GM19035 (cell line): ENCODE results near the gene MALT1.
"Not testable (repeated sequence)": the region's sequence is repeated elsewhere in the genome, so short reads cannot be mapped to it uniquely, and the experiment has no call there.

Experiments
- ATAC-seq: cut with Tn5 transposase; IDR thresholded peaks from one replicate; pipeline ENCODE4 v1.9.1; 2021; ENCODE audit not compliant: unreplicated experiment

MALT1 gene, protein sequence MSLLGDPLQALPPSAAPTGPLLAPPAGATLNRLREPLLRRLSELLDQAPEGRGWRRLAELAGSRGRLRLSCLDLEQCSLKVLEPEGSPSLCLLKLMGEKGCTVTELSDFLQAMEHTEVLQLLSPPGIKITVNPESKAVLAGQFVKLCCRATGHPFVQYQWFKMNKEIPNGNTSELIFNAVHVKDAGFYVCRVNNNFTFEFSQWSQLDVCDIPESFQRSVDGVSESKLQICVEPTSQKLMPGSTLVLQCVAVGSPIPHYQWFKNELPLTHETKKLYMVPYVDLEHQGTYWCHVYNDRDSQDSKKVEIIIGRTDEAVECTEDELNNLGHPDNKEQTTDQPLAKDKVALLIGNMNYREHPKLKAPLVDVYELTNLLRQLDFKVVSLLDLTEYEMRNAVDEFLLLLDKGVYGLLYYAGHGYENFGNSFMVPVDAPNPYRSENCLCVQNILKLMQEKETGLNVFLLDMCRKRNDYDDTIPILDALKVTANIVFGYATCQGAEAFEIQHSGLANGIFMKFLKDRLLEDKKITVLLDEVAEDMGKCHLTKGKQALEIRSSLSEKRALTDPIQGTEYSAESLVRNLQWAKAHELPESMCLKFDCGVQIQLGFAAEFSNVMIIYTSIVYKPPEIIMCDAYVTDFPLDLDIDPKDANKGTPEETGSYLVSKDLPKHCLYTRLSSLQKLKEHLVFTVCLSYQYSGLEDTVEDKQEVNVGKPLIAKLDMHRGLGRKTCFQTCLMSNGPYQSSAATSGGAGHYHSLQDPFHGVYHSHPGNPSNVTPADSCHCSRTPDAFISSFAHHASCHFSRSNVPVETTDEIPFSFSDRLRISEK

DNA sequence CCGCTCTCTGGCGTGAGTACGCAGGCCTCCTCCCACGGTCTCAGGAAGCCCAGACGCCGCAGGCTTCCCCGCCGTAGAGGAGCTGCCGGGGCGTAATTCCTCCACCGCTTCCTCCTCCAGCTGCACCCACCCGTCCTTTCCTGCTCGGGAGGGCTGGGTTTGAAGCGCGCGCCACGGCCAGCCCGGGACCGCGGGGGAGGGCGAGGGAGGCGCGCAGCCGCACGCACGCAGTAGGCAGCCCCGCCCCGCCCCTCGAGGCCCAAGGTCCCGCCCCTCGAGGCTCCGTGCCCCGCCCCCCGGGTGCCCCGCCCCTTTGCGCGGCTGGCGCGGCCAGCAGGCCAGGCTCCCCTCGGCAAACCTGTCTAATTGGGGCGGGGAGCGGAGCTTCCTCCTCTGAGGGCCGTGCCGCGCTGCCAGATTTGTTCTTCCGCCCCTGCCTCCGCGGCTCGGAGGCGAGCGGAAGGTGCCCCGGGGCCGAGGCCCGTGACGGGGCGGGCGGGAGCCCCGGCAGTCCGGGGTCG is at the start of gene MALT1:
Gene MALT1, plus strand, starts transcription at position 355 of the 521 bp plus-strand sequence. CDS start 179 bp downstream, outside the sequence.
- peak; percentile 75 for ATAC-seq

DNA sequence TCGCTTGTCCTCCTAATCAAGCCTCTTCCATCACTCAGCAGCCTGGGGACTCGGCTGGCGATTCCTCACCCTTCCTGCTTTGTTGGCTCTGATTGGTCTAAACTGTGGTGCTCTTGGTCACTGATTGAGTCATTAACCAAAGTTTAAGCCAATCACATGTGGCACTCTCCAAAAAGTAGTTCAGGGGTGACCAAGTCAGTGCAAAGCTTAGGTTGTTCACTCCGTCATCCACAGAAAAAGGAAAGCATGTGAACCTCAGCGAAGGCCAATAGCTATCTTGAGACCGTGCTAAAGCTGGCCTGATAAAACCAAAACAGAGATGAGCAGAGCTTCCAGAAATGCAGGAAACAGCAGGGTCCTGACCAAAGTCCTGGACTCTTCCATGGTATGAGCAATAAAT is 47.3 kb upstream of the MALT1 start:
- ATAC-seq = no peak

DNA sequence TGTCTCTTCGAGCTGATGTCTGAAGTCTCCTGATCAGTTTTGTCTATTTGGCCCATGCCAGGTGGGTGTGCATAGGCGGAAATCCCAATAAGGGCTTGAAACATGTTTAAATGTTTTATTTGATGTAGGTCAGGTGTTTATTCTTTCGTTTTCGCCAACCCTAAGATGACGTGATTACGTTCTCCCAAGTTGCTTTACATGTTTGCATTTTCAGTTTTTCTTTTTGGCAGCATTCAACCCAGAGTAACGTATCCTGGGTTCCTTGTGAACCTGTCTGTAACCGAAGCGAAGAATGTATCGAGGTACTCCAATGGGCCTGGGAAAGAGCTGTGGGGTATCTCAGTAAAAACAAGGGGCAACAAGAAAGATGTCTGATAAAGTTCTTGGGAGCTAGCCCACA is 45.4 kb upstream of the MALT1 start:
- ATAC-seq = no peak

DNA sequence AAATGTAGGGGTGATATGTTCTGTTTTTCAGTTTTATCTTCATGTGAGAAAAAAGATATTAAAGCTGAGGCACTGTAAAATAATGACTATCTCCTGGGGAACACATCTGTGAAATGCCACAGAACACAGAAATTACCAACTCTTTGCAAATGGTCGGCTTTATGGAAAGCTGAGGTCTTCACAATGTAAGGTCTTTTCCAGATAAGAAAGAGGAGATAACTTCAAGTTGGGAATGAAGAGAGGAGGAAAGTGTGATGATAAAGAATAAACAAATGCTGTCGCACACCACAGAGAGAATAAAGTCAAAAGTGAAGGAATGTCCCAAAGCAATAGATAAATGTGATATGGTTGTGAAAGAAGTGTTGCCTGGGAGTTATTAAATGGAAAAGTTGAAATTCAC is 41.2 kb upstream of the MALT1 start:
- no peak for ATAC-seq

DNA sequence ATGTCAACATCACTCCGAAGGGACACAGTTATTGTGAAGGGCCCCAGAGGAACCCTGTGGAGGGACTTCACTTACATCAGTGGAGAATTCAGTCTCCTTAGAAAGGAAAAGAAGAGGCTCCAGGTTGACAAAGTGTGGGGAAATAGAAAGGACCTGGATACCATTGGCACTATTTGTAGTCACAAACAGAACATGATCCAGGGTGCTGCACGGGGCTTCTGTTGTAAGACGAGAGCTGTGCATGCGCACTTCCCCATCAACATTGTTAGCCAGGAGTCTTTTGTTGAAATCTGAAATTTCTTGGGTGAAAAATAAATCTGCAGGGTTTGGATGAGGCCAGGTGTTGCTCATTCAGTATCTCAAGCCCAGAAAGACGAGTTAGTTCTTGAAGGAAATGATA is 40.0 kb upstream of the MALT1 start:
- no peak for ATAC-seq

DNA sequence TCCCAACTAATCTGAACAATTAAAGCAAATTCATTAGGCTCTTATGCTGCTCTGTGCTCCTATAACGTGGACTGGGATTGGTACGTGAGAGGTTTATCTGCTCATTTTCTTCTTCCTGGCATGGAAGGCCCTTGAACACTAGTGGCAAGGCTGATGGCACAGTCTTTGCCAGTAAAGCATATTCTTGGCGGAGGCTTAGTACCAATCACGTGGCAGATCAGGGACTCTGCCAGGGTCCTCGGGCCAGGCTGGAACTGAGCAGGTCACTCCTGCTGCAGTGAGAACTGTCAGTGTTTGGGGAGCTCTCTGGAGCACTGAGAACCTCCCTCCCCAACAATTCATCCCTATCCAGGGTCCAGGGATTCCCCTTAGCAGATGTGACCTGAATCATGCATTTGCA is 38.7 kb upstream of the MALT1 start:
- ATAC-seq = no peak

DNA sequence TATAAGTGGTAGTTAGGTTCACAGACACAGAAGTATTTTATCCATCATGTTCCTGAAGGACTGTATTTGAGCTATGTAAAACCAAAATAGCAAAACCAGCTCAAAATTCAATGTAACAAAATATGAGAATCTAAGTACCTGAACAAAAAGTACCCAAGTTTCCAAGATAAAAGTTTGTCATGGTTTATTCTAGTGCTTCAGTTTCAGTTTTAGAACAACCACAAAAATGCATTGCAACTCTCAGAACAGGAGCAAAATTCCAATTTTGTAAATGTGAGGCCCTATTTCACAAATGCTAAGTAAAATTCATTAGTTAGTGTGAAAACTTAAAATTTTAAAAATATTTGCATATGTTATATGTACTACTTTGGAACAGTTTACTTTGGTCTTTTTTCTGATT is 37.4 kb upstream of the MALT1 start:
- ATAC-seq = no peak

DNA sequence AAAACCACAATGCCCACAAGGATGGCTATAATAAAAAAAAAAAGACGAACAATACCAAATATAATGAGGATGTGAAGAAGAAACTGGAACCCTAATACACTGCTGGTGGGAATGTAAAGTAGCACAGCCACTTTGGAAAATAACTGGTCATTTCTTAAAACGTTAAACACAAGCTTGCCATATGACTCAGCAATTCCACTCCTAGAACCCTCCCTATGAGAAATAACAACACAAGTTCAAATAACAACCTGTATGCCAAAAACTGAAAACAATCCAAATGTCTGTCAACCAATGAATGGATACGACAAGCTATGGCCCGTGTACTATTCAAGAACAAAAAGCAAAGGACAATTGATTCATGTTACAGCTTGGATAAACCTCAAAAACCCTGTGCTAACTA is 35.4 kb upstream of the MALT1 start:
- ATAC-seq = no peak

DNA sequence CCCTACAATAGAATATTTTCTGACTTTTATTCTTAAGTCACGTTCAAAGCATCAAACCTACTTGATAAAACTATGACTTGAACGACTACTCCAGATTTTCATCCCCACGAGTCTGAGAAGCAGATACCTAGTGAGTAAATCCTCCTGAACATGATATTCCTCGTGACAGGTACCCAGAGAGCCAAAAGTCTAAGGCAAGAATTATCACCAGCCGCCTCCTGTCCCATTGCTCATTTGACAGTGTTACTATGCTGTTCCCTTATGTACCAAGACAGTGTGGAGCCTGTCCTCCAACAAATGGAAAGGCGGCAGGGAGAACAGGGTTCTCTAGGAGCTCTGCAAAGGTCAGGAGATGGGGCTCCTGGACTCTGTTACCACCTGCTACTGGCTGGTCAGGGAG is 34.1 kb upstream of the MALT1 start:
- ATAC-seq = no peak

DNA sequence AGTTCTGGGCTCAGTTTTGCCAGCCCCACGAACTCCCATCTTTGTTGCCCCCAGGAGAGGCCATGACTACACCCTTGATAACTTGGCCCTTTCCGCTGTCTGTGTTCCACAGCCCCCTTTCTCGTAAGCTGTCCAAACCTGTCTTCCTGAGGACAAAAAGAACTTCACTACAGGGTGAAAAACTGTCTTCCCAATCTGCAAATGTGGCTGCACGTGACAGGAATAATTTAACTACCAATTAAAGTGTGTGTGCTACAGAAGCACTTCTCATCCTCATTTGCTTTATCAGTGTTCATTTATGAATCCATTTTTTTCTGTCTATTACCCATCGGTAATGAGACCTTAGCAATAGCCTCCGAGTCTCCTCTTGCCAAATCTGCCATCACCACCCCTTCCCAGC is 33.3 kb upstream of the MALT1 start:
- ATAC-seq = no peak

DNA sequence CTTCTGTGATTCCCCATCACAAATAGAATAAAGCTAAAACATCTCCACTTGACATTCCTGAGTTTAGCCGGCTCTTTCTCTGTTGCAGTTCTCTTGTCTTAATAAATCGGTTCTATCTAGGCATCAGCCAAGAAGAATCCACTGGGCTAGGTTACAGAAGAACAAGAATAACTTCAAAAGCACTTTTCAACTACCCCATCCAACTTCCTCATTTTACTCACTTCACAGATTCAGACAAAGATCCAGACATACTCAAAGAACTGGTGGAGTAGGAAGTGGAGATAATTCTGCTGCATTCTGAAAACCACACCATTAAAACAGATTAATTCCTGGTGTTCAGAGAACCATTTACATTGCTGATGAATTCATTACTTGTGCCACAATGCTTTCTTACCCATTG is 32.8 kb upstream of the MALT1 start:
- ATAC-seq = no peak

DNA sequence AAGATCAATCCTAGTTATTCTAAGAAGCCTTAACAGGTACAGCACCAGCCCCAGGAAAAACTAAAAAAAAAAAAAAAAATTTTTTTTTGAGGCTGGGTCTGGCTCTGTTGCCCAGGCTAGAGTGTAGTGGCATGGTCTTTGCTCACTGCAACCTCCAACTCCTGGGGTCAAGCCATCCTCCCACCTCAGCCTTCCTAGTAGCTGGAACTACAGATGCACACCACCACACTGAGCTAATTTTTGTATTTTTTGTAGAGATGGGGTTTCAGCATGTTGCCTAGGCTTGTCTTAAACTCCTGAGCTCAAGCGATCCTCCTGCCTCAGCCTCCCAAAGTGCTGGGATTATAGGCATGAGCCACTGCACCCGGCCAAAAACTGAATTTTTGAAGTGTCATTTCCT is 32.0 kb upstream of the MALT1 start:
- ATAC-seq = no peak

DNA sequence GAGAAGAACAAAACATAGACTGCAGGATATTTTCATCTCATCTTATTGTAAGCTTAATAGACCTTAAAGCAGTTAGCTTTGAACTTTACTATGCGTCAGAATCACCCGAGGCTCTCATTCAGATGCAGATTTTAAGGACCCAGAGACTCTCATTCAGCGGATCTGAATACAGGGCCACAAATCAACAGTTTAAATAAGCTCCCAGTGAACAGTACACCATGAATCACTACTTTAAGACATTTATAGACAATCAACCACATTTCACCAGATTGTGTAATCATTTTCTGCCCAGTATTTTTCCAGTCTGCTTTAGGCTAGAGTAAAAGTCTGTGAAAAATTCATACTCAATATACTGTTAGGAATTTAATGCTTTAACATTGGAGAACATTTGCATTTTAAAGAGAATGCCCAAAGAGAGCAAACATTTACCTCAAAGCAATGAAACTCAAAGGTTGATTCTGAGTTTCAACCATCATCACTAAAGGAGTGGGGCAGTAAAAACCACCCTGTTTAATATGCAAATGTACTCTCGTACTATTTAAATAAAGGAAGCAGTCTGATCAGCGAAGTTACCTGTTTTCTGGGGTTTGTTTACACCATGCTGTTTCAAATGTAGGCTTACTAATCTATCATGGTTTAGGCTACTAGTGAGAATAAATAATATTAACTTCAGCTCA is 31.4 kb upstream of the MALT1 start:
- peak; percentile 65 for ATAC-seq

DNA sequence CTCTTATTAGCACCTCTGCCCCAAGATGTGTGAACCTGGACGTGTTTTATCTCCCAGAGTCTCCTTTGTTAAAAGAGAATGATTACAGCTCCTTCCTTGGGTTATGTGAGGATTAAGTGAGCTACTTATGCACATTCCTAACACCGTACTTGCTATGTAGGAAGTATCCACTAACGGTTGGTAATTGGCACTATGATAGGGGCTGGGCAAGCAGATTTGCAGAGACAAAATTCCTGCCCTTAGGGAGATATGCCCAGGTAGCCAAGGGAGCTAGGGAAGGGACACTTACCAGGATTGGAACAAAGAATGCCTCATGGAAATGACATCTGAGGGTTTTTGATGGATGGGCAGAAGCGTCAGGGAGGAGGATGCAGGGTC is 30.8 kb upstream of the MALT1 start:
- no peak for ATAC-seq

DNA sequence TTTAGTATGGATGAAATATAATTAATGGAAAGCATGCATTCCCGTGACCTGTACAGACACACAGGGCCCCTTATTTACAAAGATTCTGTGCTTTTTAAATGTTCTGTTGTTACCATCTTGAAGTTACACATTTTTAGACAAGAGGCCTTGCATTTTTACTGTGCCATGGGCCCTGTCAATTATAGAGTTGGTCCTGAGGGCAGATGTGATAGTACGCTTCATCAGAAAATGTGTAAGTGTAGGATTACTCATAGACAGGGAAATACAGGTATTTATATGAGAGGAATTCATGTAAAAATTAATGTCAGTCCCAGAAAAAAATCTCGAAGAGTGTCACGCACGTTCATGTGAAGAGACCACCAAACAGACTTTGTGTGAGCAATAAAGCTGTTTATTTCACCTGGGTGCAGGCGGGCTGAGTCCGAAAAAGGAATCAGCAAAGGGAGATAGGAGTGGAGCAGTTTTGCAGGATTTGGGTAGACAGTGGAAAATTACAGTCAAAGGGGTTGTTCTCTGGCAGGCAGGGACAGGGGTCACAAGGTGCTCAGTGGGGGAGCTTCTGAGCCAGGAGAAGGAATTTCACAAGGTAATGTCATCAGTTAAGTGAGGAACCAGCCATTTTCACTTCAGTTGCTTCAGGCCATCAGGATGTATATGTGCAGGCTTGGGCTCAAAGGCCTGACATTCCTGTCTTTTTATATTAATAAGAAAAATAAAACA is 30.2 kb upstream of the MALT1 start:
- no peak for ATAC-seq

DNA sequence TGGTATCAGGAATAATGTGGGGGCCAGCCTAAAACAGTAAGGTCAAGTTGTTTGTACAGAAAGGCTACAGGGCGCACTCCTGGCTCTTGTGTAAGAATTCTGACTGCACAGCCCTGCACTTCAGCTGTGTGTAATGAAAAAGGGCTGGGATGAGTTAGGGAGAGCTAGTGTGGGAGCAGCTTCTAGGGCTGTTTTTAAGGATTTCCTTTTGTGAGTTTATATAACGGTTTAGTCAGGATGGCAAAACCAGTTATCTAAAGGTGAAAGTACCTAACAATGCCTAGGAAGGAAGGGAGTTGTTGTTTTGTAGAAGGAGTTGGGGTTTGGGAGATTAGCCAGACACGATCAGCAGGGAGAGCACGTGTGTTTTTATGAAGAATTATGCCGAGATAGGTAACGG is 27.7 kb upstream of the MALT1 start:
- ATAC-seq = not testable (repeated sequence)

DNA sequence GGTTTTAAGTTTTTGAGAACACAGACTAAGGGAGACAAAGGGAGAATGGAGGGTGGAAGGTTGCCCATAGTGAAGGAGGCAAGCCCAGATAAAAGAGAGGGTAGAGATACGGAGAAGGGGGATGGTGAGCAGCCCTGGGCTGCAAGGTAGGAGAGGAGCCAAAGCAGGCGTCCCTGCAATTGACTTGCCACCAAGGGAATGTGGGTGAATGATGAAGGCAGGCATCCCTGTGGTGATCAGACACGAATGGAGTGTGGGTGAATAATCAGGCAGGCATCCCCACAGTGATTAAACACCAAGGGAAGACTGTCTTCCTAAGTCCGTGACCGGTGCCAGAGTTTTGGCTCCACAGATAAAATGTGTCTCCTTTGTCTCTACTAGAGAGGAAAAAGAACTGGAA is 25.9 kb upstream of the MALT1 start:
- ATAC-seq = no peak

DNA sequence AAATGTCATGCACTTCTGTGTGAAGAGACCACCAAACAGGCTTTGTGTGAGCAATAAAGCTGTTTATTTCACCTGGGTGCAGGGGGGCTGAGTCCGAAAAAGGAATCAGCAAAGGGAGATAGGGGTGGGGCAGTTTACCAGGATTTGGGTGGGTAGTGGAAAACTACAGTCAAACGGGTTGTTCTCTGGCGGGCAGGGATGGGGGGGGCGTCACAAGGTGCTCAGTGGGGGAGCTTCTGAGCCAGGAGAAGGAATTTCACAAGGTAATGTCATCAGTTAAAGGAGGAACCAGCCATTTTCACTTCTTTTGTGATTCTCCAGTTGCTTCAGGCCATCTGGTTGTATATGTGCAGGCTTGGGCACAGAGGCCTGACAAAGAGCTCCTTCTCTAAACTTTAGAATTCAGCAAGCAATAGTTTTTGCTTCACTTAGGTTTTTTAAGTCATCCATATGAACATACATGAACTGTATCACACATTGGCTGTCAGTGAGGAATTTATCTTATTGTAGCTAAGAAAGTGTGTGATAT is 24.9 kb upstream of the MALT1 start:
- no peak for ATAC-seq

DNA sequence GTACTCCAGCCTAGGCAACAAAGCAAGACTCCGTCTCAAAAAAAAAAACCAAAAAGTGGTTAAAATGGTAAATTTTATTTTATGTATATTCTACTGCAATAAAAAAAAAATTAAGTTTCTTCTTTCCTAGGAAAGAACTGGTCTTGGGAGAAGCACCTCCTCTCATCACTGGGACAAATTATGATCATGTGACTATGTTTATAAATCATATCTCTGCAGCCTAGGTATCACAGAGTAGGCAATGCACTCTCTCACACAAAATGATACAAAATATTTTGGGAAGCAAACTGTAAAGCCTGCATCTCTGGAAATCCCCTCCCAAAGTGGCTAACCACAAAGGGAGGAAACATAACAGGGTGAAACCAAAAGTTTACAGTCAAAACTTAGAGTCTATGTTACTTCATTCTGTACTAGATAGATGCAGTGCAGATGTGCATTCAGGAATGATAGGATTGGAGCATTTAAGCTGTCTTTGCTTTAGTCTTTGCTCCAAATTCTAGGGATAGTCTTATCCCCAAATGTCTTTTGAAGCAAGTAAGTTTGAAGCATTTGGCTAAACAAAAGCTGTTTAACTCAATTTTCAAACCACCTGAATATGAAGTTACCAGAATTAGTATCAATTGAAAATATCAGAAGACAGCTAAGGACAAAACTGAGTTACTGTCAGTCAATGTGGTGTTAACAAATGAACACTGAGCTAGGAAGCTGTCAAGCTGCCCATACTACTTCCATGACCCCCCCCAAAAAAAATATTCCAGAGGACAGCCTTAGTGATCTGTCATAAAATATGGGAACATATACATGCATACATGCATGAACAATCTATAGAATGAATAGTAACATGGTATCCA is 21.1 kb upstream of the MALT1 start:
- ATAC-seq = peak; percentile 81

DNA sequence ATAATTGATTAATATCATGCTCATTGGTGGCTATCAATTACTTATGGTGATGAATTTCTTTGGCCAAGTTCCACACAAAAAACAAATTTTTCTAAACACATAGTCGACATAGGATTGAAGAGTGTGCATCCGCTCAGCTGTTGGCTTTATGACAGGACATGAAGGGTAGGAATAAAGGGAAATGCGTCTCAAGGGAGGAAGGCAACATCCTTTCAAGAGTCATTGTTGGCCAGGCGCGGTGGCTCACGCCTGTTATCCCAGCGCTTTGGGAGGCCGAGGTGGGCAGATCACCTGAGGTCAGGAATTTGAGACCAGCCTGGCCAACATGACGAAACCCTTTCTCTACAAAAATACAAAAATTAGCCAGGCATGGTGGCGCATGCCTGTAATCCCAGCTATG is 20.4 kb upstream of the MALT1 start:
- not testable (repeated sequence) for ATAC-seq
